B cell (primary cell): ENCODE results near the gene AMOTL1. TPM values are rescaled to one million over a fixed set of nuclear protein-coding genes. Genes with fewer than 3 reads are reported as not detected.

Experiments used
- ATAC-seq: fragments of 200-7000 bp; cut with Tn5 transposase; one replicate; pipeline ENCODE4 v1.10.0; 2021; ENCODE audit warnings: low read depth, mild to moderate bottlenecking, moderate number of reproducible peaks, moderate library complexity
- CTCF ChIA-PET: fragments of 350-600 bp; sonication (Branson Sonifier 250); formaldehyde crosslinking; loops from one replicate; lab custom pipeline; 2021; ENCODE audit warnings: antibody characterized with exemption, inconsistent platforms; lab: Charles Lee
- POLR2A ChIA-PET: fragments of 350-600 bp; sonication (Branson Sonifier 250); formaldehyde crosslinking; loops from one replicate; lab custom pipeline; 2021; ENCODE audit warnings: antibody characterized with exemption; lab: Charles Lee
- DNase-seq: peaks from one replicate; pipeline ENCODE4 v3.0.0; 2013
- H2AFZ ChIP-seq: 2 replicates; pipeline ENCODE4 v1.6.1; 2012; ENCODE audit warnings: mild to moderate bottlenecking, low read depth, low read length; ENCODE audit not compliant: insufficient read depth, poor library complexity, severe bottlenecking
- H3K27ac ChIP-seq, 2 donors: 1 replicate in 1 of 2; 2 replicates in 1 of 2; pipeline ENCODE4 v1.5.1; 2012 to 2013; ENCODE audit warnings: low read length in 2 of 2, mild to moderate bottlenecking in 2 of 2, moderate library complexity in 1 of 2
- H3K27me3 ChIP-seq, 4 experiments: fragments of 200-600 bp in 1 of 4; sonication (generic) in 1 of 4; replicated peaks in 1 of 4; 1 replicate in 2 of 4; 2 replicates in 2 of 4; pipeline versions ENCODE4 v1.6.1 to v1.7.0; 2013 to 2016; ENCODE audit warnings: low read length in 3 of 4, mild to moderate bottlenecking in 2 of 4, mixed read lengths in 1 of 4, moderate library complexity in 1 of 4; ENCODE audit not compliant: insufficient read depth in 4 of 4, control insufficient read depth in 3 of 4; ENCODE audit errors: control extremely low read depth in 1 of 4
- H3K36me3 ChIP-seq, 2 experiments: replicated peaks in 1 of 2; 1 replicate in 1 of 2; 2 replicates in 1 of 2; pipeline versions ENCODE4 v1.6.1 to v1.7.1; 2013; ENCODE audit warnings: low read length in 1 of 2; ENCODE audit not compliant: insufficient read depth in 2 of 2, control insufficient read depth in 1 of 2; ENCODE audit errors: control extremely low read depth in 1 of 2, extremely low read depth in 1 of 2
- H3K4me1 ChIP-seq, 2 donors: fragments of 200-600 bp in 1 of 2; sonication (generic) in 1 of 2; 1 replicate in 1 of 2; 2 replicates in 1 of 2; pipeline versions ENCODE4 v1.5.1 to v1.6.1; 2013 to 2017; ENCODE audit warnings: low read length in 2 of 2; ENCODE audit not compliant: control insufficient read depth in 2 of 2, insufficient read depth in 2 of 2
- H3K4me2 ChIP-seq: replicated peaks from 2 replicates; pipeline ENCODE3; 2012; ENCODE audit warnings: mild to moderate bottlenecking, low read depth, low read length; ENCODE audit not compliant: poor library complexity, severe bottlenecking
- H3K4me3 ChIP-seq, 5 experiments: fragments of 200-600 bp in 1 of 5; sonication (generic) in 1 of 5; 1 replicate in 3 of 5; 2 replicates in 2 of 5; pipeline versions ENCODE4 v1.5.1 to v1.7.0; 2011 to 2016; ENCODE audit warnings: low read length in 4 of 5, mild to moderate bottlenecking in 4 of 5, low read depth in 2 of 5, control low read depth in 1 of 5, moderate library complexity in 1 of 5; ENCODE audit not compliant: insufficient read depth in 1 of 5; ENCODE audit errors: control extremely low read depth in 1 of 5, extremely low read depth in 1 of 5
- H3K79me2 ChIP-seq: fragments of 200-600 bp; sonication (generic); one replicate; pipeline ENCODE4 v1.6.0; 2016; ENCODE audit warnings: low read length; ENCODE audit not compliant: control insufficient read depth, insufficient read depth
- H3K9ac ChIP-seq: fragments of 200-600 bp; sonication (generic); 2 replicates; pipeline ENCODE4 v1.6.1; 2017; ENCODE audit warnings: mild to moderate bottlenecking, low read length, moderate library complexity
- H3K9me3 ChIP-seq, 3 donors: one replicate each; pipeline versions ENCODE4 v1.6.1 to v1.7.1; 2013; ENCODE audit warnings: low read length in 2 of 3; ENCODE audit not compliant: control insufficient read depth in 2 of 3, insufficient read depth in 1 of 3; ENCODE audit errors: control extremely low read depth in 1 of 3
- H4K20me1 ChIP-seq: 2 replicates; pipeline ENCODE4 v1.6.0; 2012; ENCODE audit warnings: mild to moderate bottlenecking, low read length; ENCODE audit not compliant: insufficient read depth, control insufficient read depth, poor library complexity, severe bottlenecking
- H3K27ac Mint-ChIP-seq: one replicate; pipeline ENCODE4 v1.8.0; 2021; ENCODE audit warnings: mixed read lengths
- H3K27me3 Mint-ChIP-seq: one replicate; pipeline ENCODE4 v1.8.0; 2021; ENCODE audit warnings: mixed read lengths
- H3K4me1 Mint-ChIP-seq: one replicate; pipeline ENCODE4 v1.8.0; 2021; ENCODE audit warnings: mixed read lengths
- H3K4me3 Mint-ChIP-seq: one replicate; pipeline ENCODE4 v1.8.0; 2021; ENCODE audit warnings: mixed read lengths
- H3K9me3 Mint-ChIP-seq: one replicate; pipeline ENCODE4 v1.8.0; 2022; ENCODE audit warnings: mixed read lengths; ENCODE audit not compliant: insufficient read depth
- CTCF ChIP-seq: fragments of 200-600 bp; IDR thresholded peaks from one replicate; pipeline ENCODE4 v1.8.0; 2022; ENCODE audit warnings: antibody characterized with exemption, mild to moderate bottlenecking
- EZH2 ChIP-seq: IDR thresholded peaks from 2 replicates; pipeline ENCODE4 v1.6.1; 2012; ENCODE audit warnings: borderline replicate concordance, low read depth, mild to moderate bottlenecking, moderate library complexity, low read length; ENCODE audit not compliant: insufficient read depth, poor library complexity, severe bottlenecking
- WGBS: methylation state at CpG from one replicate; pipeline ENCODE4 v1.1.5; 2013; ENCODE audit warnings: missing lambda C conversion rate; ENCODE audit not compliant: insufficient coverage; 5-methylcytosine and 5-hydroxymethylcytosine counted together
- intact Hi-C: fragments of 100-400 bp; cut with micrococcal nuclease; formaldehyde crosslinking; loops from one replicate; pipeline ENCODE4 v1.10.0; 2022
- polyA plus RNA-seq: library from polyadenylated mRNA; depleted of rRNA; stranded (reverse); fragments of >200 nt; gene quantifications from 2 replicates; pipeline ENCODE4 v1.2.3, GENCODE V29; 2012
- total RNA-seq, 2 donors: library from RNA; stranded (reverse); fragments of 120-200 nt in 1 of 2; gene quantifications; 1 replicate in 1 of 2; 2 replicates in 1 of 2; pipeline versions ENCODE4 v1.2.3 to v1.2.4, GENCODE V29; 2013 to 2022

AMOTL1 gene
- total and polyA plus RNA-seq, 2 donors (not counting 1 experiment from before 2014, with no cell fraction given), result 0.04 to 0.30 TPM

- no peak overlapping the region for H3K4me3 Mint-ChIP-seq
- CTCF ChIA-PET, result interaction anchor here (1.0 kb wide), 1 partner anchor 11 kb away, joined by 5 read pairs; no protein-coding TSS in a partner anchor
- DNase-seq (no peak), ATAC-seq (no peak)
- POLR2A ChIA-PET, result no interaction called here
- no peaks in the 10 kb centered on the region for H3K9me3 Mint-ChIP-seq
- no peak overlapping the region for H3K27ac Mint-ChIP-seq
- H3K4me3 ChIP-seq, result no peak overlapping the region
- H3K27me3 ChIP-seq, result peaks cover 0 to 3% (median 0%) of the 10 kb centered on the region in 4 experiments
- H4K20me1 ChIP-seq, result no peaks in the 10 kb centered on the region
- peaks cover 30% of the 10 kb centered on the region for H3K27me3 Mint-ChIP-seq
- intact Hi-C loops, result no loop called here
- no peak for TF ChIP-seq EZH2
- no peak for TF ChIP-seq CTCF
- no peak overlapping the region for H3K4me2 ChIP-seq
- no peak overlapping the region for H2AFZ ChIP-seq
- no peaks in the 10 kb centered on the region for H3K79me2 ChIP-seq
- H3K9me3 ChIP-seq, result no peaks in the 10 kb centered on the region
- H3K36me3 ChIP-seq, result no peaks in the 10 kb centered on the region
- H3K27ac ChIP-seq, result no peak overlapping the region
- no peaks in the 10 kb centered on the region for H3K4me1 ChIP-seq
- peaks cover 10% of the 10 kb centered on the region for H3K4me1 Mint-ChIP-seq
- 97% methylated on average over 3 of the region's 5 CpGs for WGBS
- H3K9ac ChIP-seq, result no peak overlapping the region
Measured at GRCh38 chr11:94775567-94776327, 7.6 kb downstream of the AMOTL1 start.
